ENCODE measurements around the gene ST6GALNAC4.

ST6GALNAC4 gene

GRCh38 chr9:127868278-127868902 lies 48.5 kb downstream of the ST6GALNAC4 start:
- DNase-seq: no peak

- no peak for DNase-seq
These were observed 49.2 kb downstream of the ST6GALNAC4 start for GRCh38 chr9:127867356-127868277.

DNA sequence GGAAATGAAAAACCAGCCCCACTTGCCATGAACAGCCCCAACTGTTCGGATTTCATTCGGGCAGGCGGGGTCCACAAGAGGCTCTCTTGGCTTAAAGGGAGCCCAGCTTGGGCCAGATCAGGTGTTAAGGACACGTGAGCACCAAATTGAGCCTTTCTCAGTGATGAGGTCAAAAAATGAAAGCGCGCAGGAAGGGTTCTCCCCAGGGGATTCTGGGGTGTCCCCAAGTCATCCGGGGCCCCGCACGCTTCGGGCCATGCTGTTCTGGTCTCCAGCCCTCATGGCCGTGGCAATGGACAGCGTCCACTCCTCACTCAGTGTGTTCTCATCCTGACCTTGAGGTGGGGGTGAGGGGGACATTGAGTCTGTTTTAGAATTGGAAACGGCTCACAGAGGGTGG lies 50.3 kb downstream of the ST6GALNAC4 start:
- DNase-seq: no peak

DNA sequence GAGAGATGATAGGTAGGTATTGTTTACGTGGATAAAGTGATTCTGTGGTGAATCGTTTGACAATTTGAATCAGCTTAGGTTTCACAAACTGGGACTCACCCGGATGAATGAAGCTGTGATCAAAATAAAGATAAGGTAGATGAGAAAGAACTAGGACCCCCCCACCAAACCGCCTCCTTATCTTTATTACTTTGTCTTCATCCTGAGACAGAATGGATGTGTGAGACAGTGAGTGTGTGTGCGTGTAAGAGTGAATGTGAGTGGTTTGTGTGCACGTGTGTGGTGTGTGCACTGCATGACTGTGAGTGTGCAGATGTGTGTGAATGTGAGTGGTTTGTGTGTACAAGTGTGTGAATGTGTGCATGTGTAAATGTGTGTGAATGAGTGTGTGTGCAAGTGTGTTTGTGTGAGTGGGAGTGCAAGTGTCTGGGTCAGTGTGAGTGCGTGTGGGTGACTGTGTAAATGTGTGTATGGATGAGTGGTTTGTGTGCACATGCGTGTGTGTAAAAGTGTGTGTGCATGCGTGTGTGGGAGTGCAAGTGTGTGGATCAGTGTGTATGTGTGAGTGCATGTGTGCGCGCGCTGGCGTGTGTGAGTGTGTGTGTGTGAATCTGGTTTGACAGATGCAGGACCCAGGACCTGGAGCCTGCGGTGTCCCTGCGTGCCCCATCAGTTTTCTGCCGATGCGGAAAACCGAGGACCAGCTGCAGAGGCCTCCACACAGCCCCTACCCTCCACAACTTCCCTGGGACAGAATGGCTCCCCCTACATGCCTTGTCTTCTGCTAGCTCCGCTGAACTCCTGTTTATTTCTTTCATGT lies 51.0 kb downstream of the ST6GALNAC4 start:
- no peak for DNase-seq

GRCh38 chr9:127863191-127863621 lies 53.6 kb downstream of the ST6GALNAC4 start:
- no peak for DNase-seq

- DNase-seq: peak; percentile 63
These were observed 54.5 kb downstream of the ST6GALNAC4 start for GRCh38 chr9:127862075-127863011.

DNA sequence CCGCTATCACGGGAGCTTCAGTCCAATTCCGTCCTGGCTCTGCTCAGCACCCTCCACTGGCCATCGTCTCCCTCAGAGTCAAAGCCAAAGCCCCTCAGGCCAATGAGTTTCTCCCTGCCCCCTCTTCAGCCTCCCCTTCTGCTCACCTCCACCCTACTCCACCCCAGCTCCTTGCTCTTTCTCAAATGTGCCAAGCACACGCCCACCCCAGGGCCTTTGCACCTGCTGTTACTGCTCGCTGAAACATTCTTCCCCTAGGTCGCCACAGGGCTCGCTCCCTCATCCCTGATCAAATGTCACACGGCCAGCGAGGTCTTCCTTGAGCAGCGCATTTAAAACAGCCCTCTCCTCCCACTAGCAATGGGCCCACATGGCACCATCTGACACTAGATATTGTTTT lies 56.1 kb downstream of the ST6GALNAC4 start:
- DNase-seq: no peak

DNA sequence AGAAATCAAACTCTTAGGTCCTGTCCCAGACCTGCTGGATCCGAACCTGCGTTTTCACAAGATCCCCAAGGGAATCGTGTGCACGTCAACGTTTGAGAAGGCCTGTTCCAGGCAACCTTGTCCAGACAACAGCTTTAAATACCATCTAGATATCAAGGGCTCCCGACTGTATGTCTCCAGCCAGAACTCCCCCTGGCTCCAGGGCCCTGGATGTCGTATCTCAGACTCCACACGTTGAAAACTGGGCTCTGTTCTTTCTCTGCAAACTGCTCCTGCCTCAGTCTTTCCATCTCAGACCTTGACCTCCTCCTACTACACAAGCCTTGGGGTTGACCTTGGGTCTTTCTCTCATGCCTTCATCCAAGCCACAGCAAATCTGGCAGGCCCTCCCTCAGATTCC lies 56.6 kb downstream of the ST6GALNAC4 start:
- DNase-seq: no peak

- DNase-seq: no peak
These were observed 58.8 kb downstream of the ST6GALNAC4 start for GRCh38 chr9:127858041-127858512.
